GM19328 (cell line): ENCODE data around the gene C11orf21.

ENCODE experiments used
- ATAC-seq: cut with Tn5 transposase; IDR thresholded peaks from one replicate; pipeline ENCODE4 v1.9.1; 2021; ENCODE audit warnings: mild to moderate bottlenecking, moderate library complexity; ENCODE audit not compliant: unreplicated experiment

Gene C11orf21

DNA sequence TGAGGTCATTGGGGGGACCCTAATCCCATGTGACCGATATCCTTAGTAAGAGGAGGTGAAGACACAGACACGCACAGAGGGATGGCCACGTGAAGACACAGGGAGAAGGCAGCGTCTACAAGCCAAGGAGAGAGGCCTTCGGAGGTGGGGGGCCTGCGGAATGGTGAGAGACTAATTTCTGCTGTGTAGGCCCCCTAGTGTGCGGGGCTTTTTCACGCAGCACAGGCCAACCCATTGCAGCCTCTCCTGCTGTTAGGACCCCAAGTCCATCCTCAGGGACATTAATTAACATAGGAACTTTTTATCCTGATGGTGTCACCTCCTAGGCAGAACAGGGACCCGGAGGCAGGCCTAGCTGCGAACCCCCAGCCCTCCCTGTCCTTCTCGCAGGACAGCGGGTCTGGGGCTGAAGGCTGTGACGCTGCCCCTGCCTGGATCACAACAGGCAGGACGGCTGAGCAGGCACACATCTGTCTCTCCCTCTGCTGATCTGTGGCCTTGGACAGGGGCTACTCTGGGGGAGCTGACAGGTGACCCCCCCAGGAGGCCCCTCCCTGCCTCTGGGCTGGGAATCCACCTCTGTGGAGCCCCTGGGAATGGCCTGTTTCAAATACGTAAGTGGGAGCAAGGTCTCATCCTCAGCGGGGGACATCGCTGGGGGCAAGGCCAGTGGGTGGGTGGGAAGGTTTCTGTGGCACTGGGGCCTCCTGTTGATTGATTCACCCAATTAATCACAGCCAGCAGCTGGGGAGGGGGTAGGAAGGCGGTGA lies 39.2 kb downstream of the C11orf21 start:
- no peak for ATAC-seq

DNA sequence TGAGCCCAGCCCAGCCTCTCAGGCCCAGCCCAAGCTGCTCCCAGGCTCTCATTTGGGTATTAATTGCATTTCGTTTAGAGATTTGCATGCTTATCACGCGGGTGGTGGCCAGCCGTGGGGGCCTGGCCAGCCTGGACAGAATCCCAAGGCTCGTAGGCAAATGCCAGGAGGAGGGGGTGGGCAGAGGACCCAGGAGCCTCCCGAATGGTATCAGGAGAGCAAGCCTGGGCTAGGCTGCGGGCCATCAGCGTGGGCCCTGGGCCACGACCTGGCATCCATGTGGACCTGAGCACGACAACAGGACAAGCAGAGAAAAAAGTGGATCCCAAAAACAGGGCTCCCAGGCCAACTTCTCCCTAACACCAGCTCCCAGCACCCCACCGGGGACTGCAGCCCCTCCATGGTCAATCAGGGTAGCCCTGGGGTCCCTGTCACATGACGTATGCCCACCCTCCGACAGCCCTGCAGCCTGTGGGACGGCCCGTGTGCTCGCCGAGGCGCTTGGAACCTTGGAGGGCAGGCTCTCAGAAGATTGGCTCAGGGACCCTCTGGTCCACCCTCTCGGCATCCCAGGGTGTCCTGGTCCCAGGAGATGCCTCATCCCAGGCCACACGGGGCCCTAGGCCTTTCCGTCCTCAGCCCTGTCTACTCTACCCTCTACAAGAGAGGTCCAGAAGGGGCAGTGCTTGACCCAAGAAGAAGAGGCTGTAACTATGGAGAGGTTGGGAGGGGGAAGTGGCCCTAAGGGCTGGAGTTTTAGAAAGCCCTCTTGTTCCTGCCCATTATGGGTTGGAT lies 40.1 kb downstream of the C11orf21 start:
- ATAC-seq, result no peak

DNA sequence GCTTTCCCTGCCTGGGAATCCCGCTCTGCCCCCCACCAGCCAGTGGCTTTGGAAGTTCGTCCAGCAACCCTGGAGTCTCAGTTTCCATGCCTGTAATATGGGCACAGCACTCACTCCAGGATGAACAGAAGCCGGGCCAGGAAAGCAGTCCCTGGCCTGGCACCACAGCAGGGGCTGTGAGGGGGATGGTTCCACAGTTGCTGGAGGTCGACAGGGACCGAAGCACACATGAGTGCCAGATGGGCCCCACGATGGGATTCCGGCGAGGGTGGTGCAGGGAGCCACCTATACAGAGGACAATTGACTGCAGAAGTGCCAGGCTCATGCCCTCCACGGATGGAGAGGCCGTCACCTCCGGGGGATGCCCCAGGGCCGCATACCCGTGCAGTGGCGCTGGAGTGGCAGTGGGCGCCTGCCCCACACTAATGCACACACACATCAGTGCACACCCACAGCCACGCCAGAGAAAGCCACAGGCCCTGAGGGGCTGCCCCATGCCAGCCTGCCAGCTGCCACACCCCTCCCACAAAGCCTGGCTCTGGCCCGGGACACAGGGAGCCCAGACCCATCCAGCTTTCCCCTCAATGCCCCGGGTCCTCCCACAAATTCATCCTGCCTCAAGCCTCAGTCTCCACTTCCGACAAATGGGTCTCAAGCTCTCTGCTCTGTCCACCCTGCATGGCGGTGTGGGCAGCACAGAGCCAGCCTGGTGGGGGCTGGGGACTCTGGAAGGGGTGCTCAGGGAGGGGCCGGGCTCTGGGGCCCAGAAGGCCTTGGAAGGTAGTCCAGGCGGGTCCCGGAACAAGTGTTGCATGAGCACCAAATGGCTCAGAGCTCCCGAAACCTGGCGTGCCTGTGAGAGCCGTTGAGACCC lies 41.0 kb downstream of the C11orf21 start:
- no peak for ATAC-seq

DNA sequence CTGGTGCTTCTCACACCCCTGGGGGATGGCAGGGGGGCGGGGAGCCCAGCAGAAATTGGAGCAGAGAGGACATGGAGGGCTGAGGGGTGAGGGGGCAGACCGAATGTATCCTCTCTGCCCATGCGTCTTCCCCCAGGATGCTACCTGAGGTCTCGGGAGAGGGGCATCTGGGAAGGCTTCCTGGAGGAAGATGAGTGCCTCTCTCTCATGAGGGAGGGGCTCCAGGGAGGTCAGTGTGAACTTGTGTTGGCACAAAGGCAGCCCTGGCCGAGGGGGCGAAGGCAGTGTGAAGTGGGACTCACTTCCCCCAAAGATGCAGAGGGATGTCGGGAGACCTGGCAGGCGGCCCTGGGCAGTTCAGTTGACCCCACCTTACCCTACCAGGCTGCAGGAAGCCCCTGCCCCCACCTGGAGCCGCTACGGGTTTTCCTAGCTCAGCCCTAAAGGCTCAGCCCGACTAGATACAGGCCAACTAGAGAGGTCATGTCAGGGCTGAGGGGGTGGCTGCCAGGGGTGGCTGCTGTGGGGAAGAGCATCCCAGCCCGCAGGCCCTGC lies 41.7 kb downstream of the C11orf21 start:
- no peak for ATAC-seq

DNA sequence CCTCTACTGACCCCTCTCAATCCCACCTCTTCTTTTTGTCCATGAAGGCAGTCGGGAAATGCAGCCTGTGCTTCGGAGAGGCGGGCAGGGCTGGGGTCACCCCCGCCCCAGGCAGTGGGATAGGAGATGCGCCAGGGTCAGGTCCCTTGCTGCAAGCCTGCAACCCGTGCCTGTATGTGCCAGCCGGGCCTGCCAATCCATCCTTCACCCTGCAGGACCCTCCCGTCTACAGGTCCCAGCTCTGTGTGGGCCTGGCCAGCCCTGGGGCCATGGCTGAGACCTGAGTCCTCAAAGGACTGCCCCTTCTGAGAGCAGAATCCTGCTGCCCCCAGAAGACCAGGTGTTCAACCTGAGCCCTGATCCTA lies 42.3 kb downstream of the C11orf21 start:
- no peak for ATAC-seq

DNA sequence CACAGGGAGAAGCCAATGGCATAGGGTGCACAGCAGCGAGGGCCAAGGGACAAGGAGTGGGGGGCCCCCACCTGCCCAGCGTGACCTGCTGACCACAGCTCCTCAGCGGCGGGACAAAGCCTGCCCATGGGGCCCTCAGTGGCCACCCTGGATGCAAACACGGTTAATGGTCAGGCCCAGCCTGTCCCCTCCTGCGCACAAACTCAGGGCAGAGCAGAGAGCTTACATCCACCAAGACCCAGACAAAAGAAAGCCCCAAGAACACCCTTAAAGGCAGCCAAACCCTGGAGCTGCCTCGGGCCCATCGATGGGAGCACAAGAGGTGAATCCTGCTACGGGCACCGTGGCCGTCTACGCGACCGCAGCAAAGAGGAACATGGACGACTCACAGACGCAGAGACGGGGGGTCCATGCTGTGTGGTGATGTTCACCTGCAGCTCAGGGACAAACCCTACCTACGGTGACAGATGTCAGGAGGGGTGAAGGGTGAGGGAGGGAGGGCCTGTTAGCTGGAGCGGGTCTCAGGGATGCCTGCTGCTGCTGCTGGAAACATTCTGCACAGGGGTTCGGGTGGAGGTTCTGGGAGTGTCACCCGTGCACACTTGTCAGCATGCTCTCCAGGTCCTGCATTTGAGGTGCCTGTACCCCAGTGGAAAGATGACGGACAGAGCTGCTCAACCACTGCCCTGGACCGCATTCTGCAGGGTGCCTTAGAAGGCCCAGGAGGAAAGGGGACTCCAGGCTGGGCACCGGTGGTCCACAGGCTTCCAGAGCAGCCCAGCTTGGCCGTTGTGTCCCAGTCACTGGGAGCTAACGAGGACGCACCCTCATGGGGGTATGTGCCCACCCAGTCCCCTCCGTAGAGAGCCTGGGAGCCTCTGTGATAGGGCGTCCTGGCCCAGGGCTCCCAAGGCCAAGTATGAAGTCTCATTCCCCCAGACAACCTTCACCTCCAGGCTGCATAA lies 42.9 kb downstream of the C11orf21 start:
- ATAC-seq, result no peak

DNA sequence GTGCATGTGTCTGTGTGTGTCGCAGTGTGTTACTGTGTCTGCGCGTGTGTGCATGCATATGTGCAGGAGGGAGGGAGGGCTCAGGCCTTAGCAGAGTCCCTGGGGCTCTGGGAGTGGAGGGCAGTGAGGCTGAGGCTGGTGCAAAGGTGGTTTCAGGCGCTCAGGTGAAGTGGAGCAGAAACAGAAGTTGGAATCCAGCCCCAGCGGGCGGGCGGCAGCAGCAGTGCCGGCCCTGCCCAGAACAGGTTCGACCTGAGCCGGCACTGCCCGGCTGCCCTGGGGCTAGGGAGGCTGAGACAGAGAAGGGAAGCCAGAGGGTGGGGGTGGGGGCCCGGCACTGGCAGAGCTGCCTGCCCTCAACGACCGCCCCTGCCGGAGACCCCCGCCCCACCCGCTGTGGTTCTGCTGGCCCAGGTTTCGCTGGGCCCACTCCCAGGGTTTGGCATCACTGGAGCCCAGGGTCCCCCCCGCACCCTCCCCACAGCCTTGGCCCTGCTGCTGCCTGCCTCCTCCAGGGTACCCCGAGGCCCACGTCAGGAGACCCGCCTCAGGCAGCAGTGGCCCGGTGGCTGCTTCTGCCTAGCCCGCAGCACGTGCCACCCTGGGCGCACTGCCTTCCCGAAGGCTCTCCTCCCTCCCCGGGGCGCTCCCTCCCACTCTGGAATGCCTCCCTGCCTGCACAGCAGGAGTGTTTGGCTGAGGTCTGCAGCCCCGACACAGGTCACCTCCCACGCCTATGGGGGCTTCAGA lies 44.6 kb downstream of the C11orf21 start:
- no peak for ATAC-seq

DNA sequence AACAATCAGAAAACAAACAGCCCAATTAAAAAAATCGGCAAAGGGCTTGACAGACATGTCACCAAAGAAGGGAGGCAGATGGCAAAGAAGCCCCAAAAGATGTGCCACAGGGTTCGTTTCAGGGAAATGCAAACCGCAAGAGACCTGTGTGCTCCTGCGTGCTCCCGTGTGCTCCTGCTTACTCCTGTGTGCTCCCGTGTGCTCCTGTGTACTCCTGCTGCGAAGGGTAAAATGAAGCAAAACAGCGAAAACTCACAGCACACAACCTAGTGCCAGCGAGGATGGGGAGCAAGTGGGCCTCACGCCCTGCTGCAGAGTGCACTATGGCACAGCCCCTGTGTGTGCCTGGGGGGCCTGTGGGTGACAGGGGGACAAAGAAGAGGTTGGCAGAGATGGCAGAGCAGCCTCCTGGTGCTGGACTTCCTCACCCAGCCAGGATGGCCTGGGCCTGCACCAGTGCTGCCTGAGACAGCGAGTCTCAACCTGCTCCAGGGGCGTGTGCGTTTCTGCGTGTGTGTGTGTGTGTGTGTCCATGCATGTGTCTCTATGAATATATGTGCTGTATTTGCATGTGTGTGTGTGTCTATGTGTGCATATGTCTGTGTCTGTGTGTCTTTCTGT lies 45.3 kb downstream of the C11orf21 start:
- no peak for ATAC-seq

DNA sequence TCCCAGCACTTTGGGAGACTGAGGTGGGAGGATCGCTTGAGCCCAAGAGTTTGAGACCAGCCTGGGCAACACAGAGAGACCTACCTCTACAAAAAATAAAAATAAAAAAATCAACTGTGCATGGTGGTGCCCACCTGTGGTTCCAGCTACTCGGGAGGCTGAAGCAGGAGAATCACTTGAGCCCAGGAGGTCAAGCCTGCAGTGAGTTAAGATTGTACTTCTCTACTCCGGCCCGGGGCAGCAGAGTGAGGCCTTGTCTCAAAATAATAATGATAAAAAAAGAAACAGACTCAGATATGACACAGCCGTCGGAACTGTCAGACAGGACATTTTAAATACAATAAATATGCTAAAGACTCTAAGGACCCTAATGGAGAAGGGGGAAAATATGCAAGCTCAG lies 49.7 kb downstream of the C11orf21 start:
- no peak for ATAC-seq

DNA sequence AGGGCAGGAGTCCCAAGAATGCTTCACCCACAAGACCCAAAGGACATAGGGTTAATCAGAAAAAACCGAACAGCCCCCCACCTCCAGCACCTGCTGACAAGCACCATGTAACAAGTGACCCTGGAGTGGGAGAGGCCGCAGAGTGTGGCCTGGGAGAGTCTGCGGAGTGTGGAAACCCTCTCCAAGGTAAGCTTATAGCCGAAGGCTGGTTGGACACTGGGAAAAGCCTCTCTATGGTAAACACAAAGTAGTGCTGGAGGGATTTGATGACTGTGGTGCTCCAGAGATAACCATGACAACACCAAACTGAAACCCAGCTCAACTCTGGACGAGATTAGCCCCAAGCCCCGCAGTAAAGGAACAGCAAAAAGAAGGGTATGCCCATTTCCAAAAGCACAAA lies 50.6 kb downstream of the C11orf21 start:
- ATAC-seq, result no peak

DNA sequence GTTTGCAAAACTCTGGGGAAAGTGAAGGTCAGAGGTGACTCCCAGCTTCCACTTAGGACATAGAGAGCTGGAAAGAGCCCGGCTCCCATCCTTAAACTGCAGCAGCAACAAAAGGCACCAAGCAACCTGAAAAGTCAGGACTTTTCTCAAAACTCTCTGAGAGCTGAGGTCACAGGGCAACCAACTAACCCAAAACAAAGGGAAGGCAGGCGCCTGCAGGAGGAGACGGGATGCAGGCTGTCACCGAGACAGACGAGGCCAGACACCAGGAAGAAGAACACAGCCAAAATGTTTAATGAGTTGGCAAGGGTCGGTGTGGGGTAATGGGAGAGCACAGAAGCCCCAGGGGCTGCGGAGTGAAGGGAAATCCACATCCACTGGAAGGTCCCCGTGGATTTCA lies 51.2 kb downstream of the C11orf21 start:
- ATAC-seq, result no peak

DNA sequence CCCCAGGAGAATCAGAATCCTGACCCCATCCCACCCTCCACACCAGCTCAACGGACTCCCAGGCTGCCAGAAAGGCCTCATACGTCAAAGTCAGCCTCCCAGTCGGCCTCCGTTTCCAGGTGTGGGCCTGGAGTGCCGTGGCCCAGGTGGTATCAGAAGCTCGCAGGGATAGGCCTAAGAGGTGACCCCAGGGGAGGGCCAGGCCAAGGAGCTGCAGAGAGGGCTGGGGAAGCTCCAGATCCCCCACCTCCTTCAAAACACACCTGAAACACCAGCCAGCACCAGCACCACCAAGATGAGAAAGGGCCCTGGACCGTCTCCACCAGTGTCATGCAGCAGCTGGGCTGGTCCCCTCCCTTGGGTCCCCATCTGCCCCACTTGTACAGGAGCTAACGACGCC lies 51.7 kb downstream of the C11orf21 start:
- ATAC-seq, result no peak

DNA sequence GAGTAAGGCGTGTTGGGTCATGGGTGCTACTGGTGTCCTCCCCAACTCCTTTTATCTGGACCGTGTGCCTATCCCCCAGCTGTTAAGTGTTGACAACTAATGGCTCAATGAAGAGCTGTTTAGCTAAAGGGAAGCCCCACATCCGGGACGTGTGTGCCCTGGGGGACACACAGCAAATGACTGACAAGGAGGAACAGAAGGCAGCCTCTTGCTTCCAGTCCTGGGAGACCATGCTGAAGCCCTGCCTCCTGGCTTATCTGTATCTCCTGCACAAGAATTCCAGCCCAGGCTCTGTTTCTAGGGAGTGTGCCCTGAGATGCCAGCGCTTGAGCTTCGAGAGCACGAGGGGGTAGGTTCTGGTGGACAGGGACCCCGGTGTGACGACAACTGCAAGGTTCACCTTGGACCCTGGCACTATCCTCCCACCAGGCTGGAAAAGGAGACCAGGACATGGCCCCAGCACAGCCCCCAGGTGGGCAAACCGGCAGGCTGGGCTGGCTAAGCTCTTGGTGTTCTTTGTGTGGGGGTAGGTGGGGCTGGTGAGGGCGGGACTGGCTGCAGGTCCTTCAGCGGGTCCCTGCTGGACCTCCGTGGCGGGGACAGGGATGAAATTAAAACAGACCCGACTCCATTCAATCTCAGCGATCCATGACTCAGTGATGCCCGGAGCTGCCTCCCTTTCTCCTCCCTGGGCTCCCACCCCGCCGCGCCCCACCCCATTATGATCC lies 52.4 kb downstream of the C11orf21 start:
- no peak for ATAC-seq

DNA sequence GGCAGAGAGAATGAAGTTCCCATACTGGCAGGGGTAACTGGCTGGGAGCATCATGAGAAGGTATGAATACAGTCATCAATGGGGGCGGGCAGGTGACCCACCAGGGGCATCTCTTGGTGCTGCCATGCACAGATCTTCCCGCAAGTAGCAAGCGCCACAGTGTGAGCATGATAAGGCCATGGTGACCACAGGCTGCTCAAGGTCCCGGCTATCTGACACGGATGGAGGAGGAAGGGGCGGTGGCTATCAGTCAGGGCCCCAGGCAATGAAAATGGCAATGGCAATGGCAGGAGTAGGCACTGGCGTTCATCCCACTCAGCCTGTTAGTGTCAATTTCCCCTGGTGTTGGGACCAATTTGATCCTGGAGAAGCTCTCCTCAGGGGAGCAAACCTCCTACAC lies 53.0 kb downstream of the C11orf21 start:
- ATAC-seq, result no peak

DNA sequence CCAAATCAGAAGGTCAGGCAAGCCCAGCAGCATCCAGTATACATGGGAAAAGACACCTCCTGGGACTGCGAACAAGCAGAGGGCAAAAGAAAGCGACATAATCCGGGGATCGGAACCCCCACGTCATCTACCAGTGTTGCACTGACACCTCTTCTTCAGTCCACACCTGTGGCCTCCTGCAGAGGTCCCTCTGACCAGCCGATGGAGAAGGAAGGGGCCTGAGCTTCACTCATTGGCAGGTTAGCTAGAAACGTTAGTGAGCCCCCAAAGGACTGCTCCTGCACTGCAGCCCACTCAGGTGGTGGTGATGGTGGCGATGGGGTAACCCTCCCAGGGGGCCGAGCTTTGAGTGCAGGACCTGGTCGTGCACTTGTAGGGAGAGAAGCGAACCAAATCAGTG lies 53.5 kb downstream of the C11orf21 start:
- no peak for ATAC-seq

DNA sequence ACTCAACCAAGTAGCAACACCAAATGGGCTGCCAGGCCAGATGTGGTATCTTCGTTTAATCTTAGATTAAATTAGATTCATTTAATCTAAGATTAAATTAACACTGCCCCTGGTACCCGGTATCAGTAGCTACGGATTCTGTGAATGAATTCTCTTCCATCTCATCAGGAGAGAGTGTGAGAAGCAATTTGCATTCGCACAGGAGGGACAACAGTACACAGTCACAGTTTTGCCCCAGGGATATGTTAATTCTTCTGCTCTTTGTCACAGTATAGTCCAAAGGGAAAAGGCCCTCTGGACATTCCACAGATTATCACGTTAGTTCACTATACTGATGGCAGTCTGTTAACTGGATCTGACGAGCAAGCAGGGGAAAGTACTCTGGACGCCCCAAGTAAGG lies 54.2 kb downstream of the C11orf21 start:
- no peak for ATAC-seq
